DND-41 (cell line): ENCODE measurements around the gene FOXN1.

ENCODE experiments used
- EZH2 ChIP-seq: IDR thresholded peaks from 3 replicates; pipeline ENCODE4 v1.6.1; 2012; ENCODE audit warnings: borderline replicate concordance, low read depth, mild to moderate bottlenecking, moderate library complexity, low read length, inconsistent platforms; ENCODE audit not compliant: severe bottlenecking
- TF ChIP-seq, protein P1 (sequence below): IDR thresholded peaks from 2 replicates; pipeline ENCODE4 v1.5.1; 2012; ENCODE audit warnings: borderline replicate concordance, low read length, moderate library complexity, mild to moderate bottlenecking; ENCODE audit not compliant: poor library complexity, severe bottlenecking; ENCODE audit errors: extremely low read depth

DNA sequence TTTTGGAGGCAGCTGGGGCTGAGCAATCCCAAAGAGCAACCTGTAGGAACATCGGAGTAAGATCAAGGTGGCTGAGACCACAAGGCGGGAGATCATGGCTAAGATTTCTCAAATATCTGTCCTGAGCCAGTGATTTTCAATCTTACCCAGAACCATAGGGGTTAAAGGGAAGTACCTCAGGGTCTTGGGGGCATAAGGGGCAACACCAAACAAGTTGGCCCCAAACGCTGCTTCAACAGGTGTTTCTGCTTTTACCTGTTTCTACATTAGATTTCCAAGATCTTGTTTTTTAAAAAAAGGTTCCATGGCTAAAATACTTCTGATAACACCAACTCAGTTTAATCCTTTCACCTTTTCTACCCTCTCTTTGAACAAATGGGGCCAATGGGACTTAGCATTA lies 48.9 kb downstream of the FOXN1 start:
- TF ChIP-seq, protein P1, sequence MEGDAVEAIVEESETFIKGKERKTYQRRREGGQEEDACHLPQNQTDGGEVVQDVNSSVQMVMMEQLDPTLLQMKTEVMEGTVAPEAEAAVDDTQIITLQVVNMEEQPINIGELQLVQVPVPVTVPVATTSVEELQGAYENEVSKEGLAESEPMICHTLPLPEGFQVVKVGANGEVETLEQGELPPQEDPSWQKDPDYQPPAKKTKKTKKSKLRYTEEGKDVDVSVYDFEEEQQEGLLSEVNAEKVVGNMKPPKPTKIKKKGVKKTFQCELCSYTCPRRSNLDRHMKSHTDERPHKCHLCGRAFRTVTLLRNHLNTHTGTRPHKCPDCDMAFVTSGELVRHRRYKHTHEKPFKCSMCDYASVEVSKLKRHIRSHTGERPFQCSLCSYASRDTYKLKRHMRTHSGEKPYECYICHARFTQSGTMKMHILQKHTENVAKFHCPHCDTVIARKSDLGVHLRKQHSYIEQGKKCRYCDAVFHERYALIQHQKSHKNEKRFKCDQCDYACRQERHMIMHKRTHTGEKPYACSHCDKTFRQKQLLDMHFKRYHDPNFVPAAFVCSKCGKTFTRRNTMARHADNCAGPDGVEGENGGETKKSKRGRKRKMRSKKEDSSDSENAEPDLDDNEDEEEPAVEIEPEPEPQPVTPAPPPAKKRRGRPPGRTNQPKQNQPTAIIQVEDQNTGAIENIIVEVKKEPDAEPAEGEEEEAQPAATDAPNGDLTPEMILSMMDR, result no peak
- no peak for TF ChIP-seq EZH2
